Umbilical cord (tissue), 2 donors: ENCODE results near the gene UNKL. TPM values are rescaled to one million over a fixed set of nuclear protein-coding genes. Genes with fewer than 3 reads are reported as not detected.

ENCODE experiments used
- DNase-seq: peaks from one replicate; pipeline ENCODE4 v3.0.0-alpha.2; 2015; ENCODE audit warnings: low spot score
- total RNA-seq: library from RNA; depleted of rRNA; stranded (reverse); fragments of >200 nt; gene quantifications from one replicate; pipeline ENCODE4 v1.2.3, GENCODE V29; 2014; ENCODE audit warnings: low replicate concordance; ENCODE audit not compliant: insufficient read depth

Gene UNKL
- 3.4 TPM for total RNA-seq

- peak; percentile 46 for DNase-seq
Measured at GRCh38 chr16:1414532-1415260, at the start of gene UNKL. Gene UNKL, minus strand, starts transcription at chr16:1414704. Its CDS starts 13 bp downstream, at chr16:1414691.

- DNase-seq: peak; percentile 85
Measured at GRCh38 chr16:1461146-1461545, 46.6 kb upstream of the UNKL start.

- DNase-seq: no peak
Measured at GRCh38 chr16:1460602-1461138, 46.2 kb upstream of the UNKL start.

- peak; percentile 11 for DNase-seq
Measured at GRCh38 chr16:1459967-1460366, 45.5 kb upstream of the UNKL start.

GRCh38 chr16:1458977-1459341, 44.5 kb upstream of the UNKL start:
- no peak for DNase-seq

DNA sequence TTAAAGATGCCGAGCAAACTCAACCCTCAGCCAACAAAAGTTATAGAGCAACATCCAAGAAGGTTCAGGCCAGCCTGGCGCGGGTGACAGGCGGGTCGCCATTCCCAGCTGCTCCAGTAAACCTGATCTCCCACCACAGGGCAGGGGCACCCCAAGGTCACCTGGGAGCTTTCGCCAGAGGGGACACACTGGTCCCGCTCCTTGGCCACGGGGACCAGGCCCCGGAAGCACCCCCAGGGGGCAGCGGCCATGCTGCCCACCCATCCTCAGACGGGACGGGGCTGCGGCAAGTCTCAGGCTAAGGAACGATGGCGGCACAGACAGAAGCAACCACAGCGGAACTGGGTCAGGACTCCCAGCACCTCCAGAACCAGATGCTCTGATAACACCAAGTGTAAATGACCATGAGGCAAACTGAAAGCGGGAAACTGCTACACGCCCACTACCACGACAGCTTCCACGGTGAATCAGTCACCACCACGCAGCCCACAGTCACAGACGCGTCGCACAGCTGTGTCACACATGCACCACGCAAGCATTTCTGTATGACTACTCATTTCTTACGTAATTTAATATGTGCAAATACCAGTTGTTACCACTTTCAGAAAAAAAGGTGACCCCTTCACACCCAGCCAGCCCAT, 44.0 kb upstream of the UNKL start:
- DNase-seq: no peak

DNA sequence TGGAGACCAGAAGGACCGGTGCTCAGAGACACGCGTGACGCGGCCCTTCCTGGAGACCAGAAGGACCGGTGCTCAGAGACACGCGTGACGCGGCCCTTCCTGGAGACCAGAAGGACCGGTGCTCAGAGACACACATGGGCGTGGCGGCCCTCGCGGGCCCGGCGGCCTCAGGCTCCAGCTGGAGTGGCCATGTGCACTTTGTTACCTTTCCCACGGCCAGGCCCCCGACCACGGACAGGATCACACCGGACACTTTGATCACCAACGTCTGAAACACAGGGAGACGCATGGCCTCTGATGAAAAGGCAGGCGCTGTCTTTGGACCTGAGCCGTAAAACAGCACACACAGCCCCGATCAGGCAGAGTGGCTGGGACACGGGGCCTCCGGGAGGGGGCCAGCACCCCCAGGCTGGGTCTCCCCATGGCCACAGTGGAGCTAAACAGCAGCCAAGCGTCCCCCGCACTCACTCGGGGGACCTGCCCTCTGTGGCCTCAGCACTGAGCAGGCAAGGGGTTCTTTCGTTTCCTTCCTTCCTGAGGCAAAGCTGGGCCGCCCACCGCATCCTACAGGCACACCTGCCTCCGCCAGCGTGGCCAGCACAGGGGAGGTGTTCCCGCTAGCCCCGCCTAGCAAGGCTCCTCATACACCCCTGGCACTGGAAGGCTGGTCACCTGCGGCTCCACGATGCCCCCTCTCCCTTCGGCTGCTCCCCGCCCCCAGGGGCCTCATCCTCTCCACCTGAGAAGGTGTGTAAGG, 43.2 kb upstream of the UNKL start:
- no peak for DNase-seq

GRCh38 chr16:1456951-1457350, 42.4 kb upstream of the UNKL start:
- DNase-seq: no peak

- DNase-seq: no peak
Measured at GRCh38 chr16:1455190-1456171, 41.0 kb upstream of the UNKL start.

DNA sequence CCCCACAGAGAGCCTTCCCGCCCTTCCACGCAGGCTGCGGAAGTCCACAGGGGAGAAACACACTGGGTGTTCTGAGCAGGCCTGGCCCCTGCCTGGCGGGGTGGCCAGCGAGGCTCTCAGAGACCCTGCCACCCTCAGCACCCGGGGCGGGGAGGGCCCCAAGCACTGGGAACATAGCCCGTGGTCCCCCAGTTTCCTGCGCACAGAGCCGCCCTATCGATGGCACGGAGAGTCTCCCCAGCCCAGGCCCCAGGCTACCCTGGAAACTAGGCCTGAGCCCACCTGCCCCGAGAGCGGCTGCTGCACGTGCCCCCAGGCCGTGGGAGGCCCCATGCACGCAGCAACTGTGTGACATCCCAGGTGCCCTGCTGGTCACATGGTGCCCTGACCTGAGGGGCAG, 40.1 kb upstream of the UNKL start:
- no peak for DNase-seq

- DNase-seq: no peak
Measured at GRCh38 chr16:1453316-1453715, 38.8 kb upstream of the UNKL start.

GRCh38 chr16:1452530-1452929, 38.0 kb upstream of the UNKL start:
- no peak for DNase-seq

DNA sequence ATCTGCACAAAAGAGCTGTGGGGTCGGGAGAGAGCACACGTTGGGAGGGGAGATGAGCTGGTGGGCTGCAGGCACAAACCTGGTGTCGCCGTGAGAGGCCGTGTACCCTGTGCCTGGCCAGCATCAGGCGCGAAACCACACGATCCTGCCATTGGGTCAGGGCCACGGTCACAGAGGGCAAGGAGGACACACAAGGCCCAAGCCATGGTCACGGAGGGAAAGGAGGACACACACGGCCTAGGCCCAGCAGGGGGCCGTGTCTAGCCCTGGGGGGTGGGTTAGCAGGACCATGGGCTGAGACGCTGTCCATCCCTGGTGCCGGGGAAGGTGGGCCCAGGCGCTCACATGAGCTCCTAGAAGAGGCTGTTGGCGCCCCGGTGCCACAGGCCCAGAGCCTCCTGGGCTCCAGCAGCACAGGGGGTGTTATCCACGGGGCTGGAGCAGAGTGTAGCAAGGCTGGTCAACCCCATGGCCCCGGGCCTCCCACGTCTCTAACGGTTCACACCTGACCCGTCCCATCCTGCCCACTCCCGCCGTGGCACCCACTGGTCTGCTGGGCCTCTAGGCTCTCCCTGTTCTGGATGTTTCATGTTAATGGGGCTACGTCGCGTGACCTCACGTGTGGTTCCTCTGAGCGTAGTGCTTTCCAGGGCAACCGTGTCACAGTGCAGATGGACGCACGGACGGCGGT, 37.3 kb upstream of the UNKL start:
- no peak for DNase-seq

DNA sequence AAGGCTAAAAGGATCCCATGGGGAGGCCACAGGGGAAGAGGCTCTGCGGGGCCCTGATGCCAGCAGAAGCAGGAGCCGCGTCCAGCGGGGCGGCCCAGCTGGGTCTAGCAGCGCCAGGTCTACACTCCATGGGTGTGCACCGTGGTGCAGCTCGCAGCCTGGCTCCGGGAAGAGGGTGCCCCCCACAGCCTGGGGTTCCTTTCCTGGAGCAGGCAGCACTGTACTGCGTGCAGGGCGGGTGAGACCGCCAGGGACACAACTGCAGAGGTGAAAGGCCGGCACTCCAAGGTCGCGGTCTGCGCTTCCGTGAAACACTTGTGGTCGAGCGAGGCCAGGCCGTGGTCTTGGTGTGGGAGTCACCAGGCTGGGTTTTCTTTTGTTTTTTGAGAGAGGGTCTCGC, 36.3 kb upstream of the UNKL start:
- DNase-seq: no peak

GRCh38 chr16:1450218-1450617, 35.7 kb upstream of the UNKL start:
- DNase-seq: no peak

GRCh38 chr16:1449201-1449788, 34.8 kb upstream of the UNKL start:
- DNase-seq: no peak

GRCh38 chr16:1448536-1449116, 34.1 kb upstream of the UNKL start:
- no peak for DNase-seq

GRCh38 chr16:1447965-1448364, 33.5 kb upstream of the UNKL start:
- no peak for DNase-seq

DNA sequence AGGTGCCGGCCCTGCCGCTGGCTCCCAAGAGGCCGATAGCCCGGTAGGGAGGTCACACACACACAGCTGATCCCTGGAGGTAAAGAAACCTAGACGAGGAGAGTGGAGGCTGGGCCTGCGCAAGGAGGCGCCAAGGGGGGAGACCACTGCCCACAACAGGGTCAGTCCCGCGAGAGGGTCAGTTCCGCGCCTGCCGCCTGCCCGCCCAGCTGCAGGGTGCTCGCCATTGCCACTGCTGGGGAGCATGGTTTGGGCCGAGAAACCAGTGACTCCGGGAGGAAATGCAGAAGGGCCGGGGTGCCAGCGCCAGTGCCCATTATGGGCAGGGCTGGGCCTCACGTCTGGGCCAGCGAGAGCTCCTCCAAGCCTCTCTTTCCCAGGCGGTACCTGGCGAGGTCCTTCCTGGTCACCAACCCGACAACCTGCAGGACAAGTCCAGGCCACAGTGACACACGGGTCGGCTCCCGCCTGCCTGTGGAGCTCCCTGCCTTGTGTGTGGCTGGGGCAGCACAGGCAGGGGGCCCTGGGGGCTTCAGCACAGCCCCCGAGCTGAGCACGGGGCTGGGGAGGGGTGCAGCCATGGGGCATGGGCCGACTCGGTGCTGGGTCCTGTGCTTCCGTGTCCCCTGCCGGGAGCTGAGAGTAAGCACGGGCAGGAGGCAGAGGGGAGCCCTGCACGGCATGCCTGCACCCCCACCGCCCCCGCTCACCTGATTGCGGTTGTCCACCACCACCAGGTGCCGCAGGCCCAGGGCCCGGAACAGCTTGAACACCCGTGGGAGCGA, 32.0 kb upstream of the UNKL start:
- DNase-seq: no peak
